ENCODE data around the gene FAM222A.

Gene FAM222A

GRCh38 chr12:109783135-109783964 is 69.7 kb downstream of the FAM222A start:
- DNase-seq = no peak
- Mint-ChIP-seq H3K4me1 (ENCODE audit: low read depth) (no peaks in the 10 kb centered on the region), H3K27me3 (peaks cover 10% of the 10 kb centered on the region), H3K9me3 (no peaks in the 10 kb centered on the region), H3K27ac (no peak overlapping the region), H3K4me3 (no peak overlapping the region), H3K36me3 (ENCODE audit: low read depth) (no peaks in the 10 kb centered on the region)

GRCh38 chr12:109783965-109784244 is 70.3 kb downstream of the FAM222A start:
- Mint-ChIP-seq H3K27ac (no peak overlapping the region), H3K4me1 (ENCODE audit: low read depth) (no peaks in the 10 kb centered on the region), H3K36me3 (ENCODE audit: low read depth) (no peaks in the 10 kb centered on the region), H3K27me3 (peaks cover 10% of the 10 kb centered on the region), H3K4me3 (no peak overlapping the region), H3K9me3 (no peaks in the 10 kb centered on the region)
- DNase-seq = no peak

- no peaks in the 10 kb centered on the region for H3K4me1 Mint-ChIP-seq (ENCODE audit: low read depth)
- H3K4me3 Mint-ChIP-seq = no peak overlapping the region
- H3K27ac Mint-ChIP-seq = no peak overlapping the region
- no peak for DNase-seq
- H3K27me3 Mint-ChIP-seq = peaks cover 10% of the 10 kb centered on the region
- H3K9me3 Mint-ChIP-seq = no peaks in the 10 kb centered on the region
- no peaks in the 10 kb centered on the region for H3K36me3 Mint-ChIP-seq (ENCODE audit: low read depth)
Observed at GRCh38 chr12:109785854-109786253, 72.2 kb downstream of the FAM222A start.

DNA sequence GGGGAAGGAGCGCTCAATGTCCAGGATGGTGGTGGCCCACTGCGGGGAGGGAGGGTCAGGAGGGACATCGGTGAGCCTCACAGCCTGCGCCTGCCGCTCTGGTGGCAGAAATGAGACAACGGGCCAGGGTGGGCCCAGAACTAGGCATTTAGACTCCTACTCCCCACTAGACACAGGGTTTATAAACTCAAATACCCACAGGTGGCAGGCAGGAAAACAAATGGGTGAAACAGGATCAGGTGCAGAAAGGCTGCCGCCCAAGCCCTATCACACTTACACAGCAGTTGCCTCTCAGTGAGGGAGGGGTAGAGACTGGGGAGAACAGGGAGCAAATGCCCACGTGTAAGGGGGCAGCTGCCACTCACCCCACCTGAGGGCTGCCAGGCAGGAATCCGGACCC is 73.2 kb downstream of the FAM222A start:
- H3K36me3 Mint-ChIP-seq (ENCODE audit: low read depth) = no peaks in the 10 kb centered on the region
- no peak for DNase-seq
- no peak overlapping the region for H3K4me3 Mint-ChIP-seq
- peaks cover 10% of the 10 kb centered on the region for H3K27me3 Mint-ChIP-seq
- H3K27ac Mint-ChIP-seq = no peak overlapping the region
- no peaks in the 10 kb centered on the region for H3K4me1 Mint-ChIP-seq (ENCODE audit: low read depth)
- H3K9me3 Mint-ChIP-seq = no peaks in the 10 kb centered on the region

DNA sequence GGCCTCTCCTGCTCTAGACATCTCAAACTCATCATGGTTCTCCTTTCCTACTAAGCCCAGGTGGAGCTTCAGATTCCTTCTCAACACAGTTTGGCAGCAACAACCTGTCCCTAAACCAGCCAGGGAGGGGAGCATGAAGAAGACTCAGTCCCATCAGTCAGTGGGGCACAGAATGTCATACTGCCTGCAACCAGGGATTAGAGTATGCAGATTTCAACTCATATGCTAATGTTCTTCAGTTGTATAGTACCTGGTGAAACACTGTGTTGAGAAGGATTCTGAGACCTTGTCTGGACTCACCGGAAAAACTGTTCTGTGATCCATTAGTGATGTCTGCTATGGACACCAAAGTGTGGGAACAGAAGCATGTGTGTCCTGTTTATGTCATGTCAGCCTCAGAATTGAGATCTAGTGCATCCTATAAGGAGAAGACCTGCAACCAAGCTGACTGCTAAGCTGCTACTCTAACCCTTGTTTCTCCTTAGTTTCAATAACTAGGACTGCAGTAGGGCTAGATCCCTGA is 76.0 kb downstream of the FAM222A start:
- no peaks in the 10 kb centered on the region for H3K36me3 Mint-ChIP-seq (ENCODE audit: low read depth)
- H3K27me3 Mint-ChIP-seq = peaks cover 10% of the 10 kb centered on the region
- H3K27ac Mint-ChIP-seq = no peak overlapping the region
- H3K4me3 Mint-ChIP-seq = no peak overlapping the region
- no peaks in the 10 kb centered on the region for H3K9me3 Mint-ChIP-seq
- no peak for DNase-seq
- H3K4me1 Mint-ChIP-seq (ENCODE audit: low read depth) = no peaks in the 10 kb centered on the region

DNA sequence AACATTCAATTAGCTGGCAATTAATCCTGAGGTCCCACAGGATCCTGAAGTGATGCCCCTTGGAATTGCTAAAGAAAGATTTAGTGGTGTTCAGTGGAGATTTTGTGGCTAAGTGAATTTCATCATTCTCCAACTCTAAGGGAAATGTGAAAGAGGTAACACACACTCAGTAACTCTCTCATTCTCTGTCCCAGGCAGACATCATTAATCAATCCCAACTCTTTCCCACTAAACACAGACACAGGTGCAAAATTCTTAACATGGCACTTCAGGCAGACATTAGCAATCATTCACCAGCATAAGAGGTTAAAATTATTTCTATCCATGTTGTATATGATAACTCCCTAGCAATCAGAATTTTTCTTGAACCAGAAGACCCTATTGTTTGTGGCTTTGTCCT is 79.4 kb downstream of the FAM222A start:
- H3K9me3 Mint-ChIP-seq = no peaks in the 10 kb centered on the region

GRCh38 chr12:109793411-109793810 is 79.8 kb downstream of the FAM222A start:
- Mint-ChIP-seq H3K36me3 (ENCODE audit: low read depth) (no peaks in the 10 kb centered on the region), H3K9me3 (no peaks in the 10 kb centered on the region), H3K27me3 (peaks cover 18% of the 10 kb centered on the region)

More for the DNA sequence above, 79.4 kb downstream of the FAM222A start:
- peaks cover 18% of the 10 kb centered on the region for H3K27me3 Mint-ChIP-seq
- H3K27ac Mint-ChIP-seq = no peak overlapping the region
- H3K36me3 Mint-ChIP-seq (ENCODE audit: low read depth) = no peaks in the 10 kb centered on the region
- DNase-seq = no peak
- no peak overlapping the region for H3K4me3 Mint-ChIP-seq
- no peaks in the 10 kb centered on the region for H3K4me1 Mint-ChIP-seq (ENCODE audit: low read depth)

DNA sequence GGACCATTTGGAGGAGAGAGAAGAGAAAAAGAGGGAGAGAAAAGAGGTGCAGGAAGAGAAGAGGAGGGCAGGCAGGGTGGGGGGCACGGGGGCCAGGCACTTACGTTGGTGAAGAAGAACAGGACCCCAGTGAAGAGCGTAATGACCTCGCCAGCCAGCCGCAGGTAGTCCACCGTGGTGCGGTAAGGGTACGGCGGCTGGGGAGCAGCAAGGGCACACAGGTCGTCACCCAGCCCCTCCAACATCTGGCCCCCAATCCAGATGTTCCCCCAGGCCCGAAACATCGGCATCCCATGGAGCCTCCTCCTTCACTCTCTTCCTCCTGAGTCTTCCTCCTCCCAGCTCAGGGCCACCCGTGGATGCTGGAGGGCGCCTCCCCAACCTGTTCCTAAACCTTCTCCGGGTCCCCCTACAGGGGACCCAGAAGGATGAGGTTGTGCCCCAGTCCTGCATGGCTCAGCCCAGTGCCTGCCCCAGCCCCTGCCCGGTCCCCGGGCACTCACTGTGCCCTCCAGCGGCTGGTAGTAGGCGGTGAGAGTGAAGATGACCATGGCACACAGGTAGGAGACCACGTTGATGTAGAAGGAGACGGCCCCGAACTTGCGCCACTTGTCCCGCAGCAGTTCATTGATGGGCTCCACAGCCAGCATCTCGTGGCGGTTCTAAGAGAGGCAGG is 80.3 kb downstream of the FAM222A start:
- DNase-seq = no peak
- Mint-ChIP-seq H3K4me3 (no peak overlapping the region), H3K36me3 (ENCODE audit: low read depth) (no peaks in the 10 kb centered on the region), H3K27me3 (peaks cover 18% of the 10 kb centered on the region), H3K9me3 (no peaks in the 10 kb centered on the region), H3K4me1 (ENCODE audit: low read depth) (no peaks in the 10 kb centered on the region), H3K27ac (no peak overlapping the region)

More at GRCh38 chr12:109793411-109793810, 79.8 kb downstream of the FAM222A start:
- no peak for DNase-seq
- H3K4me3 Mint-ChIP-seq = no peak overlapping the region
- H3K4me1 Mint-ChIP-seq (ENCODE audit: low read depth) = no peaks in the 10 kb centered on the region
- H3K27ac Mint-ChIP-seq = no peak overlapping the region

DNA sequence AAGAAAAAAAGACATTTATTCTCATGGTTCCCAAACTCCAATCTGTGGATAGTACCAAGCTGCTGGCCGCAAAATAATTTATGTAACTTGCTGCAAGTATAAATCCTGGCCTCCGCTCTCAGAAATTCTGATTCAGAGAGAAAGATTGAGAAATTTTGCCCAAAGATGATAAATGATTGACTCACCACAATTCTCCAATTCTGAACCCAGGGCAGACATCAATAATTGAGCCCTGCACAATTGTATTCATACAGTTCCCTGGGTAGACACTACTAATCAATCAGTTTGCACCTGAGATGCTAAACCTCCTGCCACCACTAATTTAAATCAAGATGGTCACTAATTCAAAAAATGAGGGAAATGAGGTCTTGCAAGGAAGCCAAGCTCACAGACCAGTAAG is 81.4 kb downstream of the FAM222A start:
- DNase-seq = no peak
- H3K36me3 Mint-ChIP-seq (ENCODE audit: low read depth) = no peaks in the 10 kb centered on the region
- H3K4me3 Mint-ChIP-seq = no peak overlapping the region
- no peak overlapping the region for H3K27ac Mint-ChIP-seq
- H3K4me1 Mint-ChIP-seq (ENCODE audit: low read depth) = no peaks in the 10 kb centered on the region
- no peaks in the 10 kb centered on the region for H3K9me3 Mint-ChIP-seq
- peaks cover 18% of the 10 kb centered on the region for H3K27me3 Mint-ChIP-seq

GRCh38 chr12:109796057-109796456 is 82.4 kb downstream of the FAM222A start:
- H3K9me3 Mint-ChIP-seq = no peaks in the 10 kb centered on the region
- no peak overlapping the region for H3K27ac Mint-ChIP-seq
- H3K4me1 Mint-ChIP-seq (ENCODE audit: low read depth) = no peaks in the 10 kb centered on the region
- peaks cover 18% of the 10 kb centered on the region for H3K27me3 Mint-ChIP-seq
- no peak for DNase-seq
- H3K36me3 Mint-ChIP-seq (ENCODE audit: low read depth) = no peaks in the 10 kb centered on the region
- H3K4me3 Mint-ChIP-seq = no peak overlapping the region

GRCh38 chr12:109797905-109798669 is 84.5 kb downstream of the FAM222A start:
- H3K9me3 Mint-ChIP-seq = no peaks in the 10 kb centered on the region
- no peaks in the 10 kb centered on the region for H3K36me3 Mint-ChIP-seq (ENCODE audit: low read depth)
- H3K4me1 Mint-ChIP-seq (ENCODE audit: low read depth) = no peaks in the 10 kb centered on the region
- H3K27me3 Mint-ChIP-seq = peaks cover 11% of the 10 kb centered on the region
- no peak for DNase-seq
- H3K27ac Mint-ChIP-seq = no peak overlapping the region
- no peak overlapping the region for H3K4me3 Mint-ChIP-seq

GRCh38 chr12:109798691-109799090 is 85.1 kb downstream of the FAM222A start:
- Mint-ChIP-seq H3K4me1 (ENCODE audit: low read depth) (no peaks in the 10 kb centered on the region), H3K27me3 (peaks cover 10% of the 10 kb centered on the region), H3K36me3 (ENCODE audit: low read depth) (no peaks in the 10 kb centered on the region), H3K4me3 (no peak overlapping the region), H3K9me3 (no peaks in the 10 kb centered on the region), H3K27ac (no peak overlapping the region)
- DNase-seq = no peak

GRCh38 chr12:109800536-109800935 is 86.9 kb downstream of the FAM222A start:
- no peak for DNase-seq
- Mint-ChIP-seq H3K9me3 (no peaks in the 10 kb centered on the region), H3K27ac (no peak overlapping the region), H3K27me3 (peaks cover 10% of the 10 kb centered on the region), H3K4me1 (ENCODE audit: low read depth) (peaks cover 1% of the 10 kb centered on the region), H3K36me3 (ENCODE audit: low read depth) (no peaks in the 10 kb centered on the region), H3K4me3 (no peak overlapping the region)

GRCh38 chr12:109802828-109803227 is 89.2 kb downstream of the FAM222A start:
- no peak overlapping the region for H3K27ac Mint-ChIP-seq
- H3K27me3 Mint-ChIP-seq = peaks cover 2% of the 10 kb centered on the region
- no peak for DNase-seq
- no peaks in the 10 kb centered on the region for H3K36me3 Mint-ChIP-seq (ENCODE audit: low read depth)
- peaks cover 1% of the 10 kb centered on the region for H3K4me1 Mint-ChIP-seq (ENCODE audit: low read depth)
- no peaks in the 10 kb centered on the region for H3K9me3 Mint-ChIP-seq
- no peak overlapping the region for H3K4me3 Mint-ChIP-seq

DNA sequence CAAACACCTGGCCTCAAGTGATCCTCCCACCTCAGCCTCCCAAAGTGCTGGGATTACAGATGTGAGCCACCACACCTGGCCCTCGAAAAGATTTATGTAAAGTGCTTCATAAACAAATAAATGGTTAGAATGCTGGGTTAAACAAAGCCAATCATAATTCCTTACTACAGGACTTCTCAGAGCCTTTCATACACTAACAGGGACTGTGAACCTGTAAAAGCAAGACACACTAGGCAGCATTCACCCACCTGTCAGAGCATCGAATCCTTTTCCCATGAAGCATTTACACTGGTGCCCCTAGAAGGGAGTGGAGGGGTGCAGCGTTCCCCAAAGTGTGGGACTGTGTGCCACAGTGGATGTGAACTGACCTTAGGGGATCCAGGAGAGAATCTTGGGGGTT is 90.1 kb downstream of the FAM222A start:
- H3K36me3 Mint-ChIP-seq (ENCODE audit: low read depth) = no peaks in the 10 kb centered on the region

More for the DNA sequence above, 90.1 kb downstream of the FAM222A start:
- no peak overlapping the region for H3K27ac Mint-ChIP-seq
- H3K4me1 Mint-ChIP-seq (ENCODE audit: low read depth) = peaks cover 1% of the 10 kb centered on the region
- DNase-seq = no peak
- no peaks in the 10 kb centered on the region for H3K27me3 Mint-ChIP-seq
- H3K4me3 Mint-ChIP-seq = no peak overlapping the region
- no peaks in the 10 kb centered on the region for H3K9me3 Mint-ChIP-seq
